Measurements from ENCODE around the gene GHRH.

- TF ChIP-seq POLR2A (IDR thresholded peaks at IDR 0.05) (no peak), CTCF (IDR thresholded peaks at IDR 0.05) (no peak)
These were observed 49.3 kb upstream of the GHRH start for GRCh38 chr20:37310951-37311350.

All from right lobe of liver (tissue), 4 donors.